GM19025 (cell line): ENCODE results near the gene KCNJ6.
A peak's percentile ranks its signal among the peaks of the same experiment; 100 is the strongest.
"Not testable (repeated sequence)": the region's sequence is repeated elsewhere in the genome, so short reads cannot be mapped to it uniquely, and the experiment has no call there.

Experiments used
- ATAC-seq: cut with Tn5 transposase; IDR thresholded peaks from one replicate; pipeline ENCODE4 v1.9.1; 2021; ENCODE audit warnings: mild to moderate bottlenecking, low read depth, moderate library complexity; ENCODE audit not compliant: unreplicated experiment

Gene KCNJ6

GRCh38 chr21:37746849-37747248 is 169.4 kb downstream of the KCNJ6 start:
- no peak for ATAC-seq

GRCh38 chr21:37744551-37744950 is 171.7 kb downstream of the KCNJ6 start:
- ATAC-seq = no peak

GRCh38 chr21:37742532-37742931 is 173.7 kb downstream of the KCNJ6 start:
- no peak for ATAC-seq

GRCh38 chr21:37742115-37742514 is 174.1 kb downstream of the KCNJ6 start:
- no peak for ATAC-seq

GRCh38 chr21:37737996-37738395 is 178.3 kb downstream of the KCNJ6 start:
- no peak for ATAC-seq

- no peak for ATAC-seq
Observed at GRCh38 chr21:37737507-37737906, 178.8 kb downstream of the KCNJ6 start.

- no peak for ATAC-seq
Observed at GRCh38 chr21:37734846-37735245, 181.4 kb downstream of the KCNJ6 start.

GRCh38 chr21:37732927-37733326 is 183.3 kb downstream of the KCNJ6 start:
- ATAC-seq = no peak

- no peak for ATAC-seq
Observed at GRCh38 chr21:37724201-37724600, 192.1 kb downstream of the KCNJ6 start.

GRCh38 chr21:37717534-37717933 is 198.7 kb downstream of the KCNJ6 start:
- ATAC-seq = no peak

GRCh38 chr21:37712569-37712934 is 203.7 kb downstream of the KCNJ6 start:
- ATAC-seq = not testable (repeated sequence)

- peak; percentile 67 for ATAC-seq
Observed at GRCh38 chr21:37711836-37712568, 204.3 kb downstream of the KCNJ6 start.

- no peak for ATAC-seq
Observed at GRCh38 chr21:37711286-37711829, 204.9 kb downstream of the KCNJ6 start.

- no peak for ATAC-seq
Observed at GRCh38 chr21:37710546-37711285, 205.5 kb downstream of the KCNJ6 start.

GRCh38 chr21:37704751-37705150 is 211.5 kb downstream of the KCNJ6 start:
- ATAC-seq = no peak

GRCh38 chr21:37702241-37702640 is 214.0 kb downstream of the KCNJ6 start:
- ATAC-seq = no peak

- ATAC-seq = peak; percentile 92
Observed at GRCh38 chr21:37700641-37701202, 215.5 kb downstream of the KCNJ6 start.

GRCh38 chr21:37699024-37699775 is 217.1 kb downstream of the KCNJ6 start:
- ATAC-seq = no peak

GRCh38 chr21:37696936-37697335 is 219.3 kb downstream of the KCNJ6 start:
- no peak for ATAC-seq

- ATAC-seq = no peak
Observed at GRCh38 chr21:37695111-37695510, 221.1 kb downstream of the KCNJ6 start.
